ENCODE measurements around the gene DNAAF2.

The DNAAF2 gene

DNA sequence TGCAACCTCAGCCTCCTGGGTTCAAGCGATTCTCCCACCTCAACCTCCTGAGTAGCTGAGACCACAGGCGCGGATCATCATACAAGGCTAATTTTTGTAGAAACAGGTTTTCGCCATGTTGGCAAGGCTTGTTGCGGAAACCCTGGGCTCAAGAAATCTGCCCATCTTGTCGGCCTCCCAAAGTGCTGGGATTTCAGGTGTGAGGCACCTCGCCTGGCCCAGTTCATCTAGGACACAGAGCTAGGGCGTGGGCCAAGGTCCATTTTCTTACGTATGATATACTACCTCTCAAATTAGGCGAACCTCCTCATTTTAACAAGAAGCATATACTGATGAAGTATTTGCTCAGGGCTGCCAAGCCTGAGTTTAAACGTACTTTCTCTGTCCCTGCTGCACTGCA, 51.0 kb downstream of the DNAAF2 start:
- no peak for DNase-seq (ENCODE audit: low read depth)

- DNase-seq (ENCODE audit: low read depth), result no peak
Measured at GRCh38 chr14:49583629-49584028, 51.4 kb downstream of the DNAAF2 start.

GRCh38 chr14:49582113-49582977, 52.7 kb downstream of the DNAAF2 start:
- DNase-seq (ENCODE audit: low read depth), result no peak

GRCh38 chr14:49581209-49582112, 53.6 kb downstream of the DNAAF2 start:
- no peak for DNase-seq (ENCODE audit: low read depth)

GRCh38 chr14:49579841-49580240, 55.2 kb downstream of the DNAAF2 start:
- no peak for DNase-seq (ENCODE audit: low read depth)

- DNase-seq (ENCODE audit: low read depth), result no peak
Measured at GRCh38 chr14:49578141-49578540, 56.9 kb downstream of the DNAAF2 start.

Measured in CMK (cell line).